Astrocyte of the cerebellum (primary cell): Measurements from ENCODE around the gene POPDC2.
"Not testable (repeated sequence)": the region's sequence is repeated elsewhere in the genome, so short reads cannot be mapped to it uniquely, and the experiment has no call there.

Experiments used
- DNase-seq: peaks from one replicate; pipeline ENCODE4 v3.0.0-alpha.2; 2011; ENCODE audit warnings: low read depth
- H3K4me3 ChIP-seq: 2 replicates; pipeline ENCODE4 v1.5.1; 2011; ENCODE audit warnings: mild to moderate bottlenecking, low read depth, low read length, moderate library complexity
- in situ Hi-C: cut with HindIII; loops from 2 replicates; pipeline ENCODE4 v1.10.0; 2017; ENCODE audit warnings: low sequenced_read_pairs
- TF ChIP-seq, protein P1 (sequence below): IDR thresholded peaks from 2 replicates; pipeline ENCODE4 v1.5.1; 2012; ENCODE audit warnings: low read length, low read depth, moderate library complexity, mild to moderate bottlenecking; ENCODE audit errors: missing control alignments

POPDC2 gene

DNA sequence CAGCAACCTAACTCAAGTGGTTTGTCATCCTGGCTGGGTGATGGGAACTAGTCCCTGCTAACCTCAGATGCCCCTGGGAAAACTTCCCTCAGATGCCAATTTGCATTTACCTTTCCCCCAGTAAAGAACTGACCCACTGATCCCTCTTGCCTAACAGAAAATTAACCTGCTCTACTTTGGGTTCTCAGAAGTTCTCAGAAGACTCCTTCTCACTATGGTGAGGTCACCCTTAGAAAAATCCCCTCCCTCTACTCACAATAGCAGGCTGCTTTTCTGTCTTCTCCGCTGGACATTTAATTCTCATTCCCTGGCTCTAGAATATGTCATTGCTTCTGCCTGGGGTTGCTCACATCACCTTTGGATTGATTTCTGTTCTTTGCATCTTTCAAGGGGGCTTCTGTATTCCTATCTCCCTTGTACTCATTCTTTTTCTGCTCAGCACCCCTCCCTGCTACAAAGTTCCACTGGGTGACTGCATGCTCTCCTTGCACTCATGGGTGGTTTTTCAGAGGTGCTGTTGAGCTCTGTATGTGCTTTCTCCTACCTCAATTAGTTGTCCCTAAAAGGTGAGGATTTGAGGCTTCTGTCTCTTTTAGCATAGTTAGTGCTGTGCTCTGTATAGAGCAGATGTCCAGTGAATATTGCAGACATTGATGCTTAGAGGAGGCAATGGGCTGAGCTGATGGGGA is 61.8 kb downstream of the POPDC2 start:
- in situ Hi-C loops = no loop called here
- no peak overlapping the region for H3K4me3 ChIP-seq
- DNase-seq = no peak
- TF ChIP-seq, protein P1, sequence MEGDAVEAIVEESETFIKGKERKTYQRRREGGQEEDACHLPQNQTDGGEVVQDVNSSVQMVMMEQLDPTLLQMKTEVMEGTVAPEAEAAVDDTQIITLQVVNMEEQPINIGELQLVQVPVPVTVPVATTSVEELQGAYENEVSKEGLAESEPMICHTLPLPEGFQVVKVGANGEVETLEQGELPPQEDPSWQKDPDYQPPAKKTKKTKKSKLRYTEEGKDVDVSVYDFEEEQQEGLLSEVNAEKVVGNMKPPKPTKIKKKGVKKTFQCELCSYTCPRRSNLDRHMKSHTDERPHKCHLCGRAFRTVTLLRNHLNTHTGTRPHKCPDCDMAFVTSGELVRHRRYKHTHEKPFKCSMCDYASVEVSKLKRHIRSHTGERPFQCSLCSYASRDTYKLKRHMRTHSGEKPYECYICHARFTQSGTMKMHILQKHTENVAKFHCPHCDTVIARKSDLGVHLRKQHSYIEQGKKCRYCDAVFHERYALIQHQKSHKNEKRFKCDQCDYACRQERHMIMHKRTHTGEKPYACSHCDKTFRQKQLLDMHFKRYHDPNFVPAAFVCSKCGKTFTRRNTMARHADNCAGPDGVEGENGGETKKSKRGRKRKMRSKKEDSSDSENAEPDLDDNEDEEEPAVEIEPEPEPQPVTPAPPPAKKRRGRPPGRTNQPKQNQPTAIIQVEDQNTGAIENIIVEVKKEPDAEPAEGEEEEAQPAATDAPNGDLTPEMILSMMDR = no peak

DNA sequence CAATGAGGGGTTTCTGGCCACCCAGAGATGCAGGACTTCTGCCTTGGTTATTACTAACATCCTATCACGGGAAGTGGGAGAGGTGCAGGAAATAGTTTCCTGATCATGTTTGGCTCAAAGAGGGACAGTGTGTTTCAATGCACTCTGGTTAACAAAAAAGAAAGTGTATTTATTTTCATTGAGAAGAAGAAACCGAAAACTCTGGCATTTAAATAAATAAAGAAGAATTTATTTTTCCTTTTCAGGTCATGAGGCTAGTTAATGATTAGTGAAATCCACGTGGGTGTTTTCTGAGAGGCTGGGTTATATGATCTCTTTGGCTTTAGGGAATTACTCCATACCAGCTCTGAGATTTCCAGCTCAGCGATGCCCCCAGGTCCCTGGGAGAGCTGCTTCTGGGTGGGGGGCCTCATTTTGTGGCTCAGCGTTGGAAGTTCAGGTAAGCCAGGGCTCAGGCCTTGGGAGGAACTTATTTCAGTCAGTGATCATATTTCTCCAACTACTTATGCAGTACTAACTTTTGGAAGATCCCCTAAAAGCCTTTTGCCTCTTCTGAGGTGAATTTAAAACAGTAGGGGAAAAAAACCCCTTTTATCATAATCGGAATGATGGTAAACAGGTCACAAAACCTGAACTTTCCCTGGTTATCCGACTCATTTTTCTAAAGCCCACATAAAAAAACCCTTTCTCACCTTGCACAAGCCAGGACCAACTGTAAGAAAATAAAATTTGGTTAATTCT is 62.7 kb downstream of the POPDC2 start, which contains the start of gene PLA1A:
Gene PLA1A (plus strand): TSS at position 338 of the 741 bp plus-strand sequence. CDS start 29 bp downstream, at position 367.
- in situ Hi-C loops = no loop called here
- H3K4me3 ChIP-seq = no peak within 1 kb of the TSS
- TF ChIP-seq, protein P1 = no peak
- DNase-seq = no peak

DNA sequence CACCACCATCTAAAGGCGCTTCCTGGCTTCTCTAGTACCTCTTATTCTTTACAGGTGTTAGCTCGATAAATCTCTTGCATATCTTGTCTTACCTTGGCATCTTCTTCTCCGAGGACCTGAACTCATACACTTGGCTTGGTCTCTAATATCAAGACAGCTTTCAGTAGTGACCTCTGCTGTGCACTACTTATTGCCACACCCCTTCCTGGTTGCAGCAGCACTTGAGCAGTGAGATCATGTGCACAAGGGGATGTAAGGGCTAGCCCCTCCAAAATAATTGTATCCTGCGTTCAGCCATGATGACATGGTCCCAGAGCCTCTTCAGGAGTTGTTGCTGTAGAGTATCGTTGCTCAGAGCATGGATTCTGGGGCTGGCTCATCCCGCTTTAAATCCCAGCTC is 64.0 kb downstream of the POPDC2 start:
- TF ChIP-seq, protein P1 = no peak
- H3K4me3 ChIP-seq = no peak overlapping the region
- in situ Hi-C loops = no loop called here
- no peak for DNase-seq

DNA sequence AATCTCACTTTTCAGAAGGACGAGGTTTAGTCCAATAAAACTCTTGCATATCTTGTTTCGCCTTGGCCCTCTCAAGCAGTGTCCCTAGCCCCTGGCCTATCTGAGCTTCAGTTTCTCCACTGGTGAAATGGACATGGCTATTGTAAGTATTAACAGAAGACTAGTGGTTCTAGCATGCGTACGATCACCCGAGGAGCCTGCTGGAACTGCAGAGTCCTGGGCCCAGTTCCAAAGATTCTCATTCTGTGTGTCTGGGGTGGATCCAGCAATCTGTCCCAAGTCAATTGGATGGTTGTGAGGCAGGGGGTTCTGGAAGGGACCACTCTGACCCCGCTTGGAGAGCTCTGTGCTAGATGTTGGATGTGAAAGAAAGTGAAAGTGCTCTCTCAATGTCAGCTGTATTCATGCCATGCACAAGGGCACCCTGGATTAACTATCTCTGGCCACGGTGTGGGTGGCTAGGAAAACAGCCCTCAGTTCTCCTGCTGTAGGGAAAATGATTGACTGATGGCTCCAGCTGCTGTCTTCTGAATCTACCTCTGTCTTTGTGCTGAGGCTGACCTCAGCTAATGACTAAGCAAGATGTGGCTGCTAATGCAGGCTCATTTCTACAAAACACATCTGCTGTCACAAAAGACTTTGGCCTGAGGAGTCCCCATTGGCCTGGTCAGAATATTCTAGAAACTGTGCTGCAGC is 64.6 kb downstream of the POPDC2 start:
- DNase-seq = no peak
- no peak overlapping the region for H3K4me3 ChIP-seq
- TF ChIP-seq, protein P1 = no peak
- in situ Hi-C loops = no loop called here

DNA sequence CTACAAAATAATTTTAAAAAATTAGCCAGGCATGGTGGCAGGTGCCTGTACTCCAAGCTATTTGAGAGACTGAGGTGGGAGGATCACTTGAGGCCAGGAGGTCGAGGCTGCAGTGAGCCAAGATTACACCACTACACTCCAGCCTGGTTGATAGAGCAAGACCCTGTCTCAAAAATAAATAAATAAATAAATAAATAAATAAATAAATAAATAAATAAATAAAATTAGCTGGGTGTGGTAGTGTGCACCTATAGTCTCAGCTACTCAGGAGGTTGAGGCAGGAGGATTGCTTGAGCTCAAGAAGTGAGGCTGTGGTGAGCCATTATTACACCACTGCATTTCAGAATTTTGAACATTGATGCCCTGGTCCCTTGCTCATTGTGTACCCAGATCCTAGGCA is 65.5 kb downstream of the POPDC2 start:
- H3K4me3 ChIP-seq, in situ Hi-C loops, DNase-seq: not testable (repeated sequence)

DNA sequence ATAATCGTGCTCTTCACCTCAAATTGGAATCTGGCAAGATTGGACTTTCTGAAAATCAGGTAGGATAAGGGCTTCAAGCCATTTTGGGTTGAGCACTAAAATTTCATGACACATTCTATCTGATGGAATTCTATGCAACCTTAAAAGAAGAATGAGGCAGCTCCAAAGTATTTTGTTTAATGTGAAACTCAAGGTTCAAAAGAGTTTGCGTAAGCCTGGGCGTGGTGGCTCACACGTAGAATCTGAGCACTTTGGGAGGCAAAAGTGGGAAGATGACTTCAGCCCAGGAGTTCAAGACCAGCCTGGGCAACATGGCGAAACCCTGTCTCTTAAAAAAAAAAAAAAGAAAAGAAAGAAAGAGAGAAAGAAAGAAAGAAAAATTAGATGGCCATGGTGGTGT is 66.3 kb downstream of the POPDC2 start:
- in situ Hi-C loops = no loop called here
- TF ChIP-seq, protein P1 = no peak
- no peak overlapping the region for H3K4me3 ChIP-seq
- DNase-seq = no peak
